A549 (cell line): ENCODE data around the gene GDI2.

Experiments used
- CHD2 ChIP-seq: fragments of 150-350 bp; IDR thresholded peaks from 2 replicates; pipeline ENCODE4 v1.6.1; 2014; ENCODE audit warnings: low read length; ENCODE audit not compliant: partially characterized antibody
- EP300 ChIP-seq, 2 experiments: fragments of >200 bp; sonication (Bioruptor Twin); formaldehyde crosslinking; IDR thresholded peaks; 2 replicates in 1 of 2; 3 replicates in 1 of 2; pipeline ENCODE4 v1.6.1; 2016 to 2017
- KDM1A ChIP-seq: fragments of 200-600 bp; sonication (generic); IDR thresholded peaks from 2 replicates; pipeline ENCODE4 v1.6.1; 2016; ENCODE audit warnings: low read depth, mild to moderate bottlenecking
- MAZ ChIP-seq: fragments of 150-350 bp; IDR thresholded peaks from 2 replicates; pipeline ENCODE4 v1.6.1; 2014; ENCODE audit warnings: antibody characterized with exemption, low read depth, low read length, borderline replicate concordance
- POLR2A ChIP-seq: IDR thresholded peaks from 2 replicates; pipeline ENCODE4 v1.6.1; 2012; ENCODE audit warnings: mild to moderate bottlenecking, low read length
- RCOR1 ChIP-seq: fragments of 150-350 bp; IDR thresholded peaks from 2 replicates; pipeline ENCODE4 v1.6.1; 2014; ENCODE audit warnings: antibody characterized with exemption, low read length, low read depth
- RFX5 ChIP-seq: fragments of 450-650 bp; IDR thresholded peaks from 2 replicates; pipeline ENCODE4 v1.7.1; 2014; ENCODE audit warnings: antibody characterized with exemption, mild to moderate bottlenecking, moderate library complexity
- SMC3 ChIP-seq: fragments of >200 bp; sonication (Bioruptor Twin); formaldehyde crosslinking; IDR thresholded peaks from 3 replicates; pipeline ENCODE4 v1.6.1; 2018; ENCODE audit warnings: inconsistent platforms
- SREBF2 ChIP-seq: fragments of 450-650 bp; IDR thresholded peaks from 2 replicates; pipeline ENCODE4 v1.6.1; 2014; ENCODE audit warnings: mild to moderate bottlenecking, moderate library complexity
- TF ChIP-seq, protein P1 (sequence below): fragments of >200 bp; sonication (Bioruptor Twin); formaldehyde crosslinking; IDR thresholded peaks from 3 replicates; pipeline ENCODE4 v1.5.1; 2016
- TF ChIP-seq, protein P2 (sequence below): IDR thresholded peaks from 2 replicates; pipeline ENCODE4 v1.6.1; 2012
- TF ChIP-seq, protein P3 (sequence below): IDR thresholded peaks from 2 replicates; pipeline ENCODE4 v1.6.1; 2012; ENCODE audit warnings: low read depth, borderline replicate concordance

DNA sequence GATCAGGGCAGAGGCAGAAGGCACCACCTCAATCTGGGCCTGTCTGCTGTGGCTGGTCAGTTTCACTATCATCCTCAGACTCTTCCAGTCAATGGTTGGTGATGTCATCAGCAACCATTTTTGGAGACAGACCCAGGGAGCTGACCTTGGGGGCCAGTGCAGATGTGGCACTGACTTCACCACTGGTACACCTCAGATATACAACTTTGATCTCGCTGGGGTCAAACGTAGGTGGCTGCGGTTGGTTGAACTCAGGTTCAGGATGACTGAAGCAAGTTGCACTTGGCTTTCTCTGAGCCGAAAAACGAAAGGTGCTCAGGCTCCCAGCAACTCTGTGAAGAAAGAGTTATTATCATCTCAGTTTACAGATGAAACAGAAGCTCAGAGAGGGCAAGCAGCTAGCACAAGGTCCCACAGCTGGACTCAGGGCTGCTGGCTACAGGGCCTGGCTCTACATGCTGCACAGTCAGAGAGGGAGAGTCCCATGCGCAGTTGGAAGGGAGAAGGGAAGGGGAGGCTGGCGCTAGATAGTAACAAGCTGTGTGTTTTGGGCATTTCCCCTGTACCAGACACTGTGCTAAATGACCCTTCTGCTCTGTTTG lies 49.2 kb upstream of the GDI2 start:
- TF ChIP-seq SREBF2 (no peak), KDM1A (no peak), MAZ (no peak), CHD2 (no peak), POLR2A (no peak), RFX5 (no peak), EP300 (IDR thresholded peaks at IDR 0.05) (no peak), SMC3 (no peak), RCOR1 (no peak)
- TF ChIP-seq, protein P1, sequence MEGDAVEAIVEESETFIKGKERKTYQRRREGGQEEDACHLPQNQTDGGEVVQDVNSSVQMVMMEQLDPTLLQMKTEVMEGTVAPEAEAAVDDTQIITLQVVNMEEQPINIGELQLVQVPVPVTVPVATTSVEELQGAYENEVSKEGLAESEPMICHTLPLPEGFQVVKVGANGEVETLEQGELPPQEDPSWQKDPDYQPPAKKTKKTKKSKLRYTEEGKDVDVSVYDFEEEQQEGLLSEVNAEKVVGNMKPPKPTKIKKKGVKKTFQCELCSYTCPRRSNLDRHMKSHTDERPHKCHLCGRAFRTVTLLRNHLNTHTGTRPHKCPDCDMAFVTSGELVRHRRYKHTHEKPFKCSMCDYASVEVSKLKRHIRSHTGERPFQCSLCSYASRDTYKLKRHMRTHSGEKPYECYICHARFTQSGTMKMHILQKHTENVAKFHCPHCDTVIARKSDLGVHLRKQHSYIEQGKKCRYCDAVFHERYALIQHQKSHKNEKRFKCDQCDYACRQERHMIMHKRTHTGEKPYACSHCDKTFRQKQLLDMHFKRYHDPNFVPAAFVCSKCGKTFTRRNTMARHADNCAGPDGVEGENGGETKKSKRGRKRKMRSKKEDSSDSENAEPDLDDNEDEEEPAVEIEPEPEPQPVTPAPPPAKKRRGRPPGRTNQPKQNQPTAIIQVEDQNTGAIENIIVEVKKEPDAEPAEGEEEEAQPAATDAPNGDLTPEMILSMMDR, result no peak
- TF ChIP-seq, protein P2, sequence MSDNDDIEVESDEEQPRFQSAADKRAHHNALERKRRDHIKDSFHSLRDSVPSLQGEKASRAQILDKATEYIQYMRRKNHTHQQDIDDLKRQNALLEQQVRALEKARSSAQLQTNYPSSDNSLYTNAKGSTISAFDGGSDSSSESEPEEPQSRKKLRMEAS, result no peak
- TF ChIP-seq, protein P3, sequence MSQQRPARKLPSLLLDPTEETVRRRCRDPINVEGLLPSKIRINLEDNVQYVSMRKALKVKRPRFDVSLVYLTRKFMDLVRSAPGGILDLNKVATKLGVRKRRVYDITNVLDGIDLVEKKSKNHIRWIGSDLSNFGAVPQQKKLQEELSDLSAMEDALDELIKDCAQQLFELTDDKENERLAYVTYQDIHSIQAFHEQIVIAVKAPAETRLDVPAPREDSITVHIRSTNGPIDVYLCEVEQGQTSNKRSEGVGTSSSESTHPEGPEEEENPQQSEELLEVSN, result no peak
